ENCODE results near the gene NRM.

NRM gene

GRCh38 chr6:30724906-30725667 lies 34.3 kb upstream of the NRM start (continued):
- TF ChIP-seq ZBTB11 (tag by site-specific recombination; conservative IDR thresholded peaks at IDR 0.05; ENCODE audit: low read depth) (no peak), ZBTB48 (tag by site-specific recombination; IDR thresholded peaks at IDR 0.05) (peak; percentile 82), GLIS1 (tag by site-specific recombination; IDR thresholded peaks at IDR 0.05) (0 out of 2 replicates have a peak, but pooled peaks have one; percentile 20), ZNF248 (tag by site-specific recombination; IDR thresholded peaks at IDR 0.05) (no peak), ZNF362 (tag by site-specific recombination; IDR thresholded peaks at IDR 0.05) (peak; percentile 78; the same call in 1 of the 2 replicates), ZNF785 (tag by site-specific recombination; IDR thresholded peaks at IDR 0.05) (no peak), ZNF394 (tag by site-specific recombination; IDR thresholded peaks at IDR 0.05; ENCODE audit: borderline replicate concordance) (no peak), ZNF174 (tag by site-specific recombination; IDR thresholded peaks at IDR 0.05) (no peak), ZNF530 (tag by site-specific recombination; IDR thresholded peaks at IDR 0.05; ENCODE audit: low read depth) (no peak), ZNF776 (tag by site-specific recombination; IDR thresholded peaks at IDR 0.05; ENCODE audit: borderline replicate concordance) (no peak), WT1 (tag by site-specific recombination; IDR thresholded peaks at IDR 0.05) (0 out of 2 replicates have a peak, but pooled peaks have one; percentile 31), ZBTB17 (tag by site-specific recombination; IDR thresholded peaks at IDR 0.05) (no peak), ZNF416 (tag by site-specific recombination; IDR thresholded peaks at IDR 0.05) (no peak), ZNF10 (tag by site-specific recombination; IDR thresholded peaks at IDR 0.05) (no peak; the same call in 1 of the 2 replicates), KLF1 (tag by site-specific recombination; IDR thresholded peaks at IDR 0.05) (no peak), ZNF596 (tag by site-specific recombination; IDR thresholded peaks at IDR 0.05) (no peak; the same call in 1 of the 2 replicates), KLF7 (tag by site-specific recombination; IDR thresholded peaks at IDR 0.05; ENCODE audit: borderline replicate concordance) (no peak), ZNF549 (tag by site-specific recombination; IDR thresholded peaks at IDR 0.05) (no peak), HOXD13 (CRISPR knock-in tag; IDR thresholded peaks at IDR 0.05; ENCODE audit: borderline replicate concordance) (no peak), PRDM1 (tag by site-specific recombination; IDR thresholded peaks at IDR 0.05) (peak; percentile 93), SP7 (tag by site-specific recombination; IDR thresholded peaks at IDR 0.05) (no peak), ZIC2 (tag by site-specific recombination; IDR thresholded peaks at IDR 0.05) (no peak), ZNF513 (tag by site-specific recombination; IDR thresholded peaks at IDR 0.05) (no peak; the same call in 1 of the 2 replicates), ZBTB21 (tag by site-specific recombination; IDR thresholded peaks at IDR 0.05) (no peak), ZNF561 (tag by site-specific recombination; IDR thresholded peaks at IDR 0.05; ENCODE audit: borderline replicate concordance) (no peak), ZNF571 (tag by site-specific recombination; IDR thresholded peaks at IDR 0.05) (no peak), KLF8 (tag by site-specific recombination; IDR thresholded peaks at IDR 0.05) (no peak), MEIS1 (CRISPR knock-in tag; IDR thresholded peaks at IDR 0.05; ENCODE audit: borderline replicate concordance) (no peak), ZNF112 (tag by site-specific recombination; IDR thresholded peaks at IDR 0.05) (no peak), ZNF660 (tag by site-specific recombination; IDR thresholded peaks at IDR 0.05) (no peak), ZNF600 (tag by site-specific recombination; IDR thresholded peaks at IDR 0.05) (no peak; the same call in 1 of the 2 replicates)
- TF ChIP-seq, protein P1, sequence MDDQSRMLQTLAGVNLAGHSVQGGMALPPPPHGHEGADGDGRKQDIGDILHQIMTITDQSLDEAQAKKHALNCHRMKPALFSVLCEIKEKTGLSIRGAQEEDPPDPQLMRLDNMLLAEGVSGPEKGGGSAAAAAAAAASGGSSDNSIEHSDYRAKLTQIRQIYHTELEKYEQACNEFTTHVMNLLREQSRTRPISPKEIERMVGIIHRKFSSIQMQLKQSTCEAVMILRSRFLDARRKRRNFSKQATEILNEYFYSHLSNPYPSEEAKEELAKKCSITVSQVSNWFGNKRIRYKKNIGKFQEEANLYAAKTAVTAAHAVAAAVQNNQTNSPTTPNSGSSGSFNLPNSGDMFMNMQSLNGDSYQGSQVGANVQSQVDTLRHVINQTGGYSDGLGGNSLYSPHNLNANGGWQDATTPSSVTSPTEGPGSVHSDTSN (CRISPR knock-in tag; IDR thresholded peaks at IDR 0.05) = no peak
- TF ChIP-seq, protein P2, sequence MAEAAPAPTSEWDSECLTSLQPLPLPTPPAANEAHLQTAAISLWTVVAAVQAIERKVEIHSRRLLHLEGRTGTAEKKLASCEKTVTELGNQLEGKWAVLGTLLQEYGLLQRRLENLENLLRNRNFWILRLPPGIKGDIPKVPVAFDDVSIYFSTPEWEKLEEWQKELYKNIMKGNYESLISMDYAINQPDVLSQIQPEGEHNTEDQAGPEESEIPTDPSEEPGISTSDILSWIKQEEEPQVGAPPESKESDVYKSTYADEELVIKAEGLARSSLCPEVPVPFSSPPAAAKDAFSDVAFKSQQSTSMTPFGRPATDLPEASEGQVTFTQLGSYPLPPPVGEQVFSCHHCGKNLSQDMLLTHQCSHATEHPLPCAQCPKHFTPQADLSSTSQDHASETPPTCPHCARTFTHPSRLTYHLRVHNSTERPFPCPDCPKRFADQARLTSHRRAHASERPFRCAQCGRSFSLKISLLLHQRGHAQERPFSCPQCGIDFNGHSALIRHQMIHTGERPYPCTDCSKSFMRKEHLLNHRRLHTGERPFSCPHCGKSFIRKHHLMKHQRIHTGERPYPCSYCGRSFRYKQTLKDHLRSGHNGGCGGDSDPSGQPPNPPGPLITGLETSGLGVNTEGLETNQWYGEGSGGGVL (tag by site-specific recombination; IDR thresholded peaks at IDR 0.05) = no peak
